Calu3 (cell line): ENCODE data around the gene KLHL29. TPM values are rescaled to one million over a fixed set of nuclear protein-coding genes. Genes with fewer than 3 reads are reported as not detected.

Source experiments
- BruUV-seq: library from RNA; stranded (reverse); fragments of 400-500 nt; replicated peaks from 2 replicates; lab custom pipeline; 2021; lab: Mats Ljungman, UMichigan
- CTCF ChIA-PET: fragments of 300-600 bp; sonication (Branson Sonifier 250); formaldehyde crosslinking; loops from one replicate; lab custom pipeline; 2022; ENCODE audit warnings: antibody characterized with exemption; lab: Charles Lee
- DNase-seq: peaks from one replicate; pipeline ENCODE4 v3.0.0; 2022
- H3K27ac Mint-ChIP-seq: one replicate; pipeline ENCODE4 v1.8.0; 2022; ENCODE audit warnings: mixed read lengths; ENCODE audit not compliant: unreplicated experiment
- H3K27me3 Mint-ChIP-seq: one replicate; pipeline ENCODE4 v1.8.0; 2022; ENCODE audit warnings: mixed read lengths; ENCODE audit not compliant: unreplicated experiment
- H3K36me3 Mint-ChIP-seq: one replicate; pipeline ENCODE4 v1.8.0; 2022; ENCODE audit warnings: mild to moderate bottlenecking, moderate library complexity, mixed read lengths; ENCODE audit not compliant: insufficient read depth, unreplicated experiment
- H3K4me1 Mint-ChIP-seq: one replicate; pipeline ENCODE4 v1.8.0; 2022; ENCODE audit warnings: mild to moderate bottlenecking, low read depth, mixed read lengths; ENCODE audit not compliant: unreplicated experiment
- H3K4me3 Mint-ChIP-seq: one replicate; pipeline ENCODE4 v1.8.0; 2022; ENCODE audit warnings: mild to moderate bottlenecking, low read depth, moderate library complexity, mixed read lengths; ENCODE audit not compliant: unreplicated experiment
- H3K9me3 Mint-ChIP-seq: one replicate; pipeline ENCODE4 v1.8.0; 2022; ENCODE audit warnings: low read depth, mixed read lengths; ENCODE audit not compliant: unreplicated experiment
- intact Hi-C: fragments of 100-400 bp; cut with micrococcal nuclease; formaldehyde crosslinking; loops from one replicate; pipeline ENCODE4 v1.10.0; 2022; ENCODE audit not compliant: unreplicated experiment
- total RNA-seq: library from RNA; stranded (reverse); gene quantifications from 2 replicates; pipeline ENCODE4 v1.2.3, GENCODE V29; 2022
- TF ChIP-seq, protein P1 (sequence below): fragments of 200-600 bp; IDR thresholded peaks from one replicate; pipeline ENCODE4 v1.8.0; 2022; ENCODE audit warnings: antibody characterized with exemption; ENCODE audit not compliant: unreplicated experiment

The KLHL29 gene
- total RNA-seq, 1 experiment from 2014 or later = 11.9 TPM

DNA sequence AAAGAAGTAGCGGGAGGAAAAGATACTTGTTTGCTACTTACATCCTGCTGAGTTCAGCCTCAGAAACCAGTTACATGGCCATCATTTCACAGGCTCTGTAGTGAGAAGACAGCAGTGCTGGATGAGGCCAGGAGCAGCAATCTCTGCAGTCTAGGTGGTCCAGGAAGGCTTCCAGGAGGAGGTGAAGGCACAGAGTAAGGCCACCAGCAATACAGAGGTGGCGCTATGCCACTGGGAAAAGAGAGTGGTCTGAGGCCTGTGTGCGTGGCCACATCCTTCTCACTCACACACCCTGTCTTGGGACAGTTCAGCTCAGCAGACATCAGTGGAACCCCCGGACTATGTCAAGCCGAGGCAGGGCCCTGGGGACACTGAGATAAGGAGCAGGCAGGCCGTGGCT, 162.7 kb downstream of the KLHL29 start:
- DNase-seq = no peak
- H3K4me1 Mint-ChIP-seq = peaks cover 8% of the 10 kb centered on the region
- no peaks in the 10 kb centered on the region for H3K36me3 Mint-ChIP-seq
- H3K27me3 Mint-ChIP-seq = no peaks in the 10 kb centered on the region
- CTCF ChIA-PET = no interaction called here
- no TSS peak for BruUV-seq
- no peak overlapping the region for H3K4me3 Mint-ChIP-seq
- intact Hi-C loops = no loop called here
- H3K9me3 Mint-ChIP-seq = no peaks in the 10 kb centered on the region
- H3K27ac Mint-ChIP-seq = no peak overlapping the region
- TF ChIP-seq, protein P1, sequence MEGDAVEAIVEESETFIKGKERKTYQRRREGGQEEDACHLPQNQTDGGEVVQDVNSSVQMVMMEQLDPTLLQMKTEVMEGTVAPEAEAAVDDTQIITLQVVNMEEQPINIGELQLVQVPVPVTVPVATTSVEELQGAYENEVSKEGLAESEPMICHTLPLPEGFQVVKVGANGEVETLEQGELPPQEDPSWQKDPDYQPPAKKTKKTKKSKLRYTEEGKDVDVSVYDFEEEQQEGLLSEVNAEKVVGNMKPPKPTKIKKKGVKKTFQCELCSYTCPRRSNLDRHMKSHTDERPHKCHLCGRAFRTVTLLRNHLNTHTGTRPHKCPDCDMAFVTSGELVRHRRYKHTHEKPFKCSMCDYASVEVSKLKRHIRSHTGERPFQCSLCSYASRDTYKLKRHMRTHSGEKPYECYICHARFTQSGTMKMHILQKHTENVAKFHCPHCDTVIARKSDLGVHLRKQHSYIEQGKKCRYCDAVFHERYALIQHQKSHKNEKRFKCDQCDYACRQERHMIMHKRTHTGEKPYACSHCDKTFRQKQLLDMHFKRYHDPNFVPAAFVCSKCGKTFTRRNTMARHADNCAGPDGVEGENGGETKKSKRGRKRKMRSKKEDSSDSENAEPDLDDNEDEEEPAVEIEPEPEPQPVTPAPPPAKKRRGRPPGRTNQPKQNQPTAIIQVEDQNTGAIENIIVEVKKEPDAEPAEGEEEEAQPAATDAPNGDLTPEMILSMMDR = no peak

DNA sequence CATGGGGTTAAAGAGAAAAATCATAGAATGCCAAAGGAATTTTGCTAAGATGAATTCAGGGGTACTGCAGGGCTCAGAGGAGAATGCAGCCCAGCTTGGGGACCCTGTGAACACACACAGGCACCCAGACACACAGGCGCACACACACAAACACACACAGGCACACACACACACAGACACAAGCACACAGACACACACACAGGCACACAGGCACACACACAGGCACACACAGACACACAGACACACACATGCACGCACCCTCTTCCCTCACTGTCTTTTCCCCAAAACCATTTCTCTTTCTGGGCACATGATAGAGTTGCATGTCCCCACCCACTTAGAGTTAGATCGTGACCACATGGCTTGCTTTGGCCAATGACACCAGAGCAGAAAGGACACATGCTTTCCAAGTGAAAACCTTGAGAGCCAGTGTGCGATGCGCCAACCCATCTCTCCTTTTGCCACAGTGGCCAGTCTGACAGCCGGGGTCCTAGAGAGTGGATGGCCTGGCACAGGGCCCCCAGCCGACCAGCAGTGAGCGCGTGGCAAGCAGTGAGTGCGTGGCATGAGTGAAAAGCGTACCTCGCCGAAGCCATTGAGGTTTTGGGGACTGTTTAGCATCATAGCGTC, 163.3 kb downstream of the KLHL29 start:
- no peak overlapping the region for H3K4me3 Mint-ChIP-seq
- TF ChIP-seq, protein P1 = no peak
- no peaks in the 10 kb centered on the region for H3K36me3 Mint-ChIP-seq
- H3K9me3 Mint-ChIP-seq = no peaks in the 10 kb centered on the region
- no peaks in the 10 kb centered on the region for H3K27me3 Mint-ChIP-seq
- BruUV-seq = no TSS peak
- H3K27ac Mint-ChIP-seq = no peak overlapping the region
- DNase-seq = no peak
- CTCF ChIA-PET = no interaction called here
- intact Hi-C loops = no loop called here
- peaks cover 8% of the 10 kb centered on the region for H3K4me1 Mint-ChIP-seq

DNA sequence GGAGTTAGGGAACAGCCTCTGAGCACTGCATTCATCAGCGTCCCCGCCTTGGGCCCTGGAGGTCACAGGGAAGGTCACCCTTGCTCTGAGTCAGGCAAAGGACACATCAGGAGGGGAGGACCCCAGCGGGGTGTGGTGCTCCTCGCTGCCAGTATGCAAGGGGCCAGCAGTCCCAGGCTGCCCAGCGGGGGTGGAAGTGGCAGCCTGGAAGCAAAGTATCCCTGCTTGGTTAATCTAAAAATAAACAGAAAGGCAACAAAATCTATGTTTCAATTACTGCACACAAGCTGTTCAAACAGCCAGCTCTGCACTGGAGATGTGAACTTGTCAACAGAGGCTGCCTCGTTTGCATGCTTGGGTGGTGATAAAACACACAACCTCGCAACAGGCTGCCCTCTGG, 164.1 kb downstream of the KLHL29 start:
- Mint-ChIP-seq H3K27ac (no peak overlapping the region), H3K9me3 (no peaks in the 10 kb centered on the region), H3K4me3 (no peak overlapping the region), H3K36me3 (no peaks in the 10 kb centered on the region), H3K4me1 (peaks cover 8% of the 10 kb centered on the region), H3K27me3 (no peaks in the 10 kb centered on the region)
- no TSS peak for BruUV-seq
- no peak for DNase-seq
- TF ChIP-seq, protein P1 = no peak
- CTCF ChIA-PET = no interaction called here
- intact Hi-C loops = no loop called here

DNA sequence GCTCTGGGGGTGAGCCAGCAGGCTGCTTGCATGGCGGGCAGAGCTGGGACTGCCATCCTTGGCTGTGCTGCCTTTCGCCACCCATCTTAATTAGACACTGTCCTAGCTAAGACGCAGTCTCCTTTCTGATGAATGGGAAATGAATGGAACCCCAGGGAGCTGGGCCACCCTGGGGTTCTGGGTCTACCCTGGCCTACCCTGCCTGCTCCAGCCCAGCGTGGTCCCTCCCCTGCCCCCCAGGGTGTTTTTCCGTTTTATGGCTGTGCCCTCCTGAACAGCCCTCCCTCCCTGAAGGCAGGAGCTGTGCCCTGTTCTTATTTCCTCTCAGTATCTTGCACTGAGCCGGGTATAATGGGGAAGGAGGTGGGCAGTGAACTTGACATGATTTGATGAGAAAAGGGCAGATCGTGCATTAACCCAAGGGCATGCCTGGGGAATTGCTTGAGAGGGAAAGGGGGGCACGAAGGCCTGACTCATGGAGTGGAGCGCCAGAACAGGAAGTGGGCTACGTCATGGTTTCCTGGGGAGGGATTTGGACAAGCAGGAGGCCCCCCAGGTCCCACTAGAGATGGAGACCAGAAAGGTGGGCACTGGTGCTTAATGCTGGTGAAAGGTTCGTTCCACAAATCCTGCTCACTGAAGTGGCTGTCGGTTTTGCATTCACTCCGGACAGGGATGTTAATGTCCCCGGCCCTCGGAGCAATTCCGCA, 165.0 kb downstream of the KLHL29 start:
- intact Hi-C loops = no loop called here
- TF ChIP-seq, protein P1 = no peak
- no peak for DNase-seq
- no peak overlapping the region for H3K27ac Mint-ChIP-seq
- H3K9me3 Mint-ChIP-seq = no peaks in the 10 kb centered on the region
- no peak overlapping the region for H3K4me3 Mint-ChIP-seq
- H3K27me3 Mint-ChIP-seq = no peaks in the 10 kb centered on the region
- CTCF ChIA-PET = no interaction called here
- BruUV-seq = no TSS peak
- peaks cover 4% of the 10 kb centered on the region for H3K4me1 Mint-ChIP-seq
- no peaks in the 10 kb centered on the region for H3K36me3 Mint-ChIP-seq
